ENCODE measurements around the gene RHD.

DNA sequence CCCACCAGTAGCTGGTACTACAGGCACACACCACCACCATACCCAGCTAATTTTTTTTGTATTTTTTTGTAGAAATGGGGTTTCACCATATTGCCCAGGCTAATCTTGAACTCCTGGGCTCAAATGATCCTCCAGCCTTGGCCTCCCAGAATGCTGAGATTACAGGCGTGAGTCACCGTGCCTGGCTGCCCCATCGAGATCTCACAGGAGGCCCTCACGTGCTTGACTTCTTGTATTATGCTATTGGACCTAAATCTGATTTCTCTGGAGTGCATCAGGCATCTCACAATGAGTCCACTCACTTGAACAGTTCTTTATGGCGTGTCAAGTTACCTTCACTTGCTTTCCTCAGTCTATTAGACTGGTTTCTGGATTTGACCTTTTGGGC, 15.7 kb upstream of the RHD start:
- no peak for TF ChIP-seq POLR2A (IDR thresholded peaks at IDR 0.05)
- TF ChIP-seq, protein P1, sequence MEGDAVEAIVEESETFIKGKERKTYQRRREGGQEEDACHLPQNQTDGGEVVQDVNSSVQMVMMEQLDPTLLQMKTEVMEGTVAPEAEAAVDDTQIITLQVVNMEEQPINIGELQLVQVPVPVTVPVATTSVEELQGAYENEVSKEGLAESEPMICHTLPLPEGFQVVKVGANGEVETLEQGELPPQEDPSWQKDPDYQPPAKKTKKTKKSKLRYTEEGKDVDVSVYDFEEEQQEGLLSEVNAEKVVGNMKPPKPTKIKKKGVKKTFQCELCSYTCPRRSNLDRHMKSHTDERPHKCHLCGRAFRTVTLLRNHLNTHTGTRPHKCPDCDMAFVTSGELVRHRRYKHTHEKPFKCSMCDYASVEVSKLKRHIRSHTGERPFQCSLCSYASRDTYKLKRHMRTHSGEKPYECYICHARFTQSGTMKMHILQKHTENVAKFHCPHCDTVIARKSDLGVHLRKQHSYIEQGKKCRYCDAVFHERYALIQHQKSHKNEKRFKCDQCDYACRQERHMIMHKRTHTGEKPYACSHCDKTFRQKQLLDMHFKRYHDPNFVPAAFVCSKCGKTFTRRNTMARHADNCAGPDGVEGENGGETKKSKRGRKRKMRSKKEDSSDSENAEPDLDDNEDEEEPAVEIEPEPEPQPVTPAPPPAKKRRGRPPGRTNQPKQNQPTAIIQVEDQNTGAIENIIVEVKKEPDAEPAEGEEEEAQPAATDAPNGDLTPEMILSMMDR (IDR thresholded peaks at IDR 0.05), result no peak

All from testis (tissue), 2 donors.